ENCODE measurements around the gene LDB2. TPM values are rescaled to one million over a fixed set of nuclear protein-coding genes. Genes with fewer than 3 reads are reported as not detected.

LDB2 gene
- total RNA-seq, 1 experiment from 2014 or later: not detected

GRCh38 chr4:16812041-16812440 lies 86.4 kb downstream of the LDB2 start:
- intact Hi-C loops (cut with micrococcal nuclease; ENCODE audit: unreplicated experiment): no loop called here
- no peak overlapping the region for H3K27ac ChIP-seq
- no peak for TF ChIP-seq EZH2 (IDR thresholded peaks at IDR 0.05; ENCODE audit: low read depth)
- no peak for TF ChIP-seq CTCF (conservative IDR thresholded peaks at IDR 0.05)
- H3K4me2 ChIP-seq: no peak overlapping the region
- no peaks in the 10 kb centered on the region for H3K4me1 ChIP-seq (replicated peaks; ENCODE audit: insufficient read depth)
- H2AFZ ChIP-seq: no peak overlapping the region
- BruUV-seq (replicated peaks): no TSS peak
- no peaks in the 10 kb centered on the region for H3K36me3 ChIP-seq (ENCODE audit: low read depth)
- no peaks in the 10 kb centered on the region; the same call in 1 of the 2 replicates for H3K27me3 ChIP-seq (ENCODE audit: insufficient read depth, low read depth)
- H3K9me2 ChIP-seq (ENCODE audit: insufficient read depth): no peaks in the 10 kb centered on the region
- no peaks in the 10 kb centered on the region for H3K79me2 ChIP-seq (ENCODE audit: low read depth)
- DNase-seq: no peak
- ChIA-PET POLR2A (ENCODE audit: unreplicated experiment) (no interaction called here), CTCF (no interaction called here)
- H4K20me1 ChIP-seq (ENCODE audit: insufficient read depth): no peaks in the 10 kb centered on the region
- no peaks in the 10 kb centered on the region for H3K9me3 ChIP-seq (ENCODE audit: insufficient read depth, low read depth)
- H3F3A ChIP-seq (ENCODE audit: insufficient read depth, low read depth): no peaks in the 10 kb centered on the region
- H3K4me3 ChIP-seq: no peak overlapping the region

- ChIA-PET CTCF (no interaction called here), POLR2A (ENCODE audit: unreplicated experiment) (no interaction called here)
- intact Hi-C loops (cut with micrococcal nuclease; ENCODE audit: unreplicated experiment): no loop called here
- no peak for DNase-seq
- H3K9me3 ChIP-seq (ENCODE audit: insufficient read depth, low read depth): no peaks in the 10 kb centered on the region
- H3K9me2 ChIP-seq (ENCODE audit: insufficient read depth): no peaks in the 10 kb centered on the region
- no peaks in the 10 kb centered on the region for H3K79me2 ChIP-seq (ENCODE audit: low read depth)
- H4K20me1 ChIP-seq (ENCODE audit: insufficient read depth): no peaks in the 10 kb centered on the region
- no peaks in the 10 kb centered on the region; the same call in 1 of the 2 replicates for H3K27me3 ChIP-seq (ENCODE audit: insufficient read depth, low read depth)
- no peak for TF ChIP-seq CTCF (conservative IDR thresholded peaks at IDR 0.05)
- TF ChIP-seq EZH2 (IDR thresholded peaks at IDR 0.05; ENCODE audit: low read depth): no peak
- no peak overlapping the region for H3K27ac ChIP-seq
- no peaks in the 10 kb centered on the region for H3K36me3 ChIP-seq (ENCODE audit: low read depth)
- H3K4me1 ChIP-seq (replicated peaks; ENCODE audit: insufficient read depth): no peaks in the 10 kb centered on the region
- BruUV-seq (replicated peaks): no TSS peak
- H3K4me3 ChIP-seq: no peak overlapping the region
- no peaks in the 10 kb centered on the region for H3F3A ChIP-seq (ENCODE audit: insufficient read depth, low read depth)
- no peak overlapping the region for H3K4me2 ChIP-seq
- no peak overlapping the region for H2AFZ ChIP-seq
These were observed 88.5 kb downstream of the LDB2 start for GRCh38 chr4:16809943-16810342.

GRCh38 chr4:16809064-16809463 lies 89.4 kb downstream of the LDB2 start:
- no peak for DNase-seq

More at GRCh38 chr4:16809064-16809463, 89.4 kb downstream of the LDB2 start:
- ChIA-PET CTCF (no interaction called here), POLR2A (ENCODE audit: unreplicated experiment) (no interaction called here)
- Histone ChIP-seq H3K9me3 (ENCODE audit: insufficient read depth, low read depth) (no peaks in the 10 kb centered on the region), H3K4me2 (no peak overlapping the region), H3K4me1 (replicated peaks; ENCODE audit: insufficient read depth) (no peaks in the 10 kb centered on the region), H3K27me3 (ENCODE audit: insufficient read depth, low read depth) (no peaks in the 10 kb centered on the region), H3K4me3 (no peak overlapping the region), H3F3A (ENCODE audit: insufficient read depth, low read depth) (no peaks in the 10 kb centered on the region), H3K9me2 (ENCODE audit: insufficient read depth) (no peaks in the 10 kb centered on the region), H3K27ac (no peak overlapping the region), H3K36me3 (ENCODE audit: low read depth) (no peaks in the 10 kb centered on the region), H3K79me2 (ENCODE audit: low read depth) (no peaks in the 10 kb centered on the region), H4K20me1 (ENCODE audit: insufficient read depth) (no peaks in the 10 kb centered on the region), H2AFZ (no peak overlapping the region)
- TF ChIP-seq CTCF (conservative IDR thresholded peaks at IDR 0.05) (no peak), EZH2 (IDR thresholded peaks at IDR 0.05; ENCODE audit: low read depth) (no peak)
- BruUV-seq (replicated peaks): no TSS peak
- intact Hi-C loops (cut with micrococcal nuclease; ENCODE audit: unreplicated experiment): no loop called here
